Loucy (cell line): Measurements from ENCODE around the gene DDI1.

Experiments
- H2AFZ ChIP-seq: fragments of 200-600 bp; sonication (generic); 2 replicates; pipeline ENCODE4 v1.6.0; 2016; ENCODE audit warnings: antibody characterized with exemption, mild to moderate bottlenecking, low read length, moderate library complexity
- H3F3A ChIP-seq: fragments of 200-600 bp; 2 replicates; pipeline ENCODE4 v1.6.0; 2016; ENCODE audit warnings: antibody characterized with exemption, low read depth, mild to moderate bottlenecking
- H3K27me3 ChIP-seq: fragments of 200-600 bp; sonication (generic); 2 replicates; pipeline ENCODE4 v1.6.1; 2014; ENCODE audit warnings: low read length, mild to moderate bottlenecking; ENCODE audit not compliant: insufficient read depth, poor library complexity, severe bottlenecking
- H3K36me3 ChIP-seq: fragments of 200-600 bp; sonication (generic); 2 replicates; pipeline ENCODE4 v1.6.1; 2016; ENCODE audit warnings: low read length; ENCODE audit not compliant: insufficient read depth
- H3K4me1 ChIP-seq: fragments of 200-600 bp; sonication (generic); 2 replicates; pipeline ENCODE4 v1.5.1; 2014; ENCODE audit warnings: low read length, mild to moderate bottlenecking; ENCODE audit not compliant: insufficient read depth, poor library complexity, severe bottlenecking
- H3K4me2 ChIP-seq: fragments of 200-600 bp; sonication (generic); 2 replicates; pipeline ENCODE4 v1.6.0; 2014; ENCODE audit warnings: antibody characterized with exemption, low read length, low read depth, mild to moderate bottlenecking; ENCODE audit not compliant: poor library complexity, severe bottlenecking
- H3K4me3 ChIP-seq: fragments of 200-600 bp; sonication (generic); 2 replicates; pipeline ENCODE4 v1.5.1; 2014; ENCODE audit warnings: low read length, mild to moderate bottlenecking, mixed read lengths; ENCODE audit not compliant: poor library complexity, severe bottlenecking
- H3K79me2 ChIP-seq: fragments of 200-600 bp; sonication (generic); 2 replicates; pipeline ENCODE4 v1.6.1; 2014; ENCODE audit warnings: low read length; ENCODE audit not compliant: insufficient read depth
- H3K9ac ChIP-seq: fragments of 200-600 bp; sonication (generic); 2 replicates; pipeline ENCODE4 v1.6.0; 2014; ENCODE audit warnings: mild to moderate bottlenecking, low read depth, low read length, moderate library complexity; ENCODE audit not compliant: poor library complexity, severe bottlenecking
- H3K9me2 ChIP-seq: fragments of 200-600 bp; sonication (generic); replicated peaks from 2 replicates; pipeline ENCODE4 v1.6.1; 2016; ENCODE audit warnings: low read depth, low read length, mixed read lengths
- H3K9me3 ChIP-seq: fragments of 200-600 bp; sonication (generic); 2 replicates; pipeline ENCODE4 v1.6.1; 2014; ENCODE audit warnings: mild to moderate bottlenecking, antibody characterized with exemption, low read length, low read depth; ENCODE audit not compliant: insufficient read depth
- H4K20me1 ChIP-seq: fragments of 200-600 bp; sonication (generic); 2 replicates; pipeline ENCODE4 v1.6.0; 2014; ENCODE audit warnings: antibody characterized with exemption, low read length, mild to moderate bottlenecking; ENCODE audit not compliant: insufficient read depth, poor library complexity, severe bottlenecking
- EZH2phosphoT487 ChIP-seq: fragments of 200-600 bp; IDR thresholded peaks from 2 replicates; pipeline ENCODE4 v1.6.1; 2018; ENCODE audit warnings: antibody characterized with exemption, mild to moderate bottlenecking, moderate library complexity, borderline replicate concordance
- TF ChIP-seq, protein P1 (sequence below): fragments of 200-600 bp; sonication (generic); conservative IDR thresholded peaks from 2 replicates; pipeline ENCODE4 v1.5.1; 2014; ENCODE audit warnings: mild to moderate bottlenecking, antibody characterized with exemption, low read length

DDI1 gene

DNA sequence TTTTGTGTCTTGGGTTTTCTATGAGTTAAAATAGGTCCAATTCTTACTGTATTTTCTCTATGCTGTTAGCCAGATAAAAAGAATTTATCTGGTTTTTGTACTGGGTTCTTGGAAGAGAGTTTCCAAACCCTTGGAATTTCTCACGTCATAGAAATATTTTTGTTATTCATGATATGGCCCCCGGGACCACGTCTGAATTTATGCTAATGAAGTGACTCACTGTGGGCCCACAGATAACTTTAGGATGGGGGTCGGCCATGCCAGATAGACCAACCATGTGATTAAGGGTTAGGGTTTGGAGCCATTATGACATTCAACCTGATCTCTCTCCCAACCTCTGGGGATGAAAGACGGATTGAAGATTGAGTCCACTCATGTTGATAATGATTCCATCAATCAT, 35.6 kb upstream of the DDI1 start:
- no peak overlapping the region for H3K9ac ChIP-seq
- no peak overlapping the region for H3K4me2 ChIP-seq
- no peaks in the 10 kb centered on the region for H3K36me3 ChIP-seq
- no peaks in the 10 kb centered on the region for H3K9me3 ChIP-seq
- H2AFZ ChIP-seq, result no peak overlapping the region
- no peaks in the 10 kb centered on the region for H3K9me2 ChIP-seq
- H3K4me1 ChIP-seq, result no peaks in the 10 kb centered on the region
- H3K79me2 ChIP-seq, result no peaks in the 10 kb centered on the region
- H3F3A ChIP-seq, result no peaks in the 10 kb centered on the region
- H3K27me3 ChIP-seq, result no peaks in the 10 kb centered on the region
- no peaks in the 10 kb centered on the region for H4K20me1 ChIP-seq
- no peak overlapping the region for H3K4me3 ChIP-seq
- TF ChIP-seq EZH2phosphoT487, result no peak

DNA sequence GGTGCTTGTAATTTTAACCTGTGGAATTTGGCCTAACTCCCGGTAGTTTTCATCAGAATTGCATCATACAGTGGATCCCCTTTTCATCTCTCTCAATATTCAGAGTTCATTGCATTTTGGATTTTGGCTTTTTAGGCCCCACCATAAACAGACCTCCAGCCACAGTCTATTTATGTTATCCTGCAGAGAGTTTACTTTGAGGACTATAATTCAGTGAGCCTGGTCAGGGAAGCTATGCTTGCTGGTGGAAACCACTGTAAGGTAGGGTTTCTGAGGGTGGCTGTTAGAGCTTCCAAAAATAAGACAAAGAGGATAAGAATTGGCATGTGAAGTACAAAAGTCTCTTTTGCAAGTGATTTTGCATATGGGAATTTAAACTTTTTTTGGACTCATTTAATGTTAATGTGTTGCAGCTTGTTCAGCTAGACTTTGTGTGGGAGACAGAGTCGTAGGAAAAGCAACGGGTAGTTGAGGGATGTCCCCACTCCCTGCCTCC, 34.8 kb upstream of the DDI1 start:
- Histone ChIP-seq H3K36me3 (no peaks in the 10 kb centered on the region), H3K9me2 (no peaks in the 10 kb centered on the region), H4K20me1 (no peaks in the 10 kb centered on the region), H3K4me2 (no peak overlapping the region), H3K4me3 (no peak overlapping the region), H3K9ac (no peak overlapping the region), H3K79me2 (no peaks in the 10 kb centered on the region), H3K27me3 (no peaks in the 10 kb centered on the region), H3F3A (no peaks in the 10 kb centered on the region), H3K4me1 (no peaks in the 10 kb centered on the region), H3K9me3 (no peaks in the 10 kb centered on the region), H2AFZ (no peak overlapping the region)
- TF ChIP-seq, protein P1, sequence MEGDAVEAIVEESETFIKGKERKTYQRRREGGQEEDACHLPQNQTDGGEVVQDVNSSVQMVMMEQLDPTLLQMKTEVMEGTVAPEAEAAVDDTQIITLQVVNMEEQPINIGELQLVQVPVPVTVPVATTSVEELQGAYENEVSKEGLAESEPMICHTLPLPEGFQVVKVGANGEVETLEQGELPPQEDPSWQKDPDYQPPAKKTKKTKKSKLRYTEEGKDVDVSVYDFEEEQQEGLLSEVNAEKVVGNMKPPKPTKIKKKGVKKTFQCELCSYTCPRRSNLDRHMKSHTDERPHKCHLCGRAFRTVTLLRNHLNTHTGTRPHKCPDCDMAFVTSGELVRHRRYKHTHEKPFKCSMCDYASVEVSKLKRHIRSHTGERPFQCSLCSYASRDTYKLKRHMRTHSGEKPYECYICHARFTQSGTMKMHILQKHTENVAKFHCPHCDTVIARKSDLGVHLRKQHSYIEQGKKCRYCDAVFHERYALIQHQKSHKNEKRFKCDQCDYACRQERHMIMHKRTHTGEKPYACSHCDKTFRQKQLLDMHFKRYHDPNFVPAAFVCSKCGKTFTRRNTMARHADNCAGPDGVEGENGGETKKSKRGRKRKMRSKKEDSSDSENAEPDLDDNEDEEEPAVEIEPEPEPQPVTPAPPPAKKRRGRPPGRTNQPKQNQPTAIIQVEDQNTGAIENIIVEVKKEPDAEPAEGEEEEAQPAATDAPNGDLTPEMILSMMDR, result no peak
- TF ChIP-seq EZH2phosphoT487, result no peak

DNA sequence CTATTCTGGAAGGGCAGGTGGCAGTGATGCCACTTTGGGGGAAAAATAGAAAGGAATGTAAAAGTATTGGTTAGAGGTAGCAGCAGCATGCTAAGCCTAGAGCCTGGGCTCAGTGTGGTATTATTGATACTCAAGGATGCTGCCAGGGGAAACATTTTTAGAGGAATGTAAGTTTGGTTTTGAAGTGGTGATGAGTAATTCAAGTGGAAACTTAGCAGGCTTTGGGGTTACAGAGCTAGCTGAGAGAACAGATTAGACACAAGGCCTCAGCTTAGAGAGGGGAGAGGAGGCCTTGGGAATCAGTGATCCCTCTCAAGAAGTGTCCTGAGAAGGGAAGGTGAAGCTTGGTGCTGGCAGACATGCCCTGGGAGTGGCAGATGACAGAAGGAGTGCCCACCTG, 32.9 kb upstream of the DDI1 start:
- Histone ChIP-seq H3K27me3 (no peaks in the 10 kb centered on the region), H3K9me2 (no peaks in the 10 kb centered on the region), H3K4me2 (no peak overlapping the region), H4K20me1 (no peaks in the 10 kb centered on the region), H3K36me3 (no peaks in the 10 kb centered on the region), H3K9ac (no peak overlapping the region), H3K9me3 (no peaks in the 10 kb centered on the region), H3K4me3 (no peak overlapping the region), H3F3A (no peaks in the 10 kb centered on the region), H2AFZ (no peak overlapping the region), H3K4me1 (no peaks in the 10 kb centered on the region), H3K79me2 (no peaks in the 10 kb centered on the region)
- no peak for TF ChIP-seq EZH2phosphoT487
- TF ChIP-seq, protein P1, result no peak

DNA sequence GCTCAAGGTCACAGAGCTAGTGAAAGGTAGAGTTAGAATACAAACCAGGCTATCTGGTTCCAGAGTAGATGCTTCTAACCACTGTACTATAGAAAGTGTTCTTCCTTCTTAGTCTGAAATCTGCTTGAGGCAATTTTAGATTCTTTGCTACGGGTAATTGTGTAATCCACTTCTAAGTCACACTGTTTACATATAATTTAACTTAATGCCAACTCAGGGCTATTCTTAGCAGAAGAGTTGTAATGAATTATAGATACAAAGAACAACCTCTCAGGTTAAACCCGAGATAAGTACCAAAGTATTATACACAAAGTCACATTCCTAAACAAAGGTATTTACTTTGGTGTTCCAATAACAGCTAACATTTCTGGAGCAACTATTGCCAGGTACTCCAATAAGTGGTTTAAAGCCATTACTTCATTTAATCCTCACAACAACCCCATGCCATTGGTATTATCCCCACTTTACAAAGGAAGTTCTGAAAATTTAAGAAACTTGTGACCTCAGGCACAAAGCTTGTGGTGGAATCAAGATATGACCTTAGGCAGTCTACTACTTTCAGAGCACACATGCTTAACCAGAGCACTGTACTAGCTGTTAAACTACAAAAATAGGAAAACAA, 31.1 kb upstream of the DDI1 start:
- Histone ChIP-seq H4K20me1 (no peaks in the 10 kb centered on the region), H3K4me2 (no peak overlapping the region), H3K4me3 (no peak overlapping the region), H3K36me3 (no peaks in the 10 kb centered on the region), H3K9me2 (no peaks in the 10 kb centered on the region), H3K9me3 (no peaks in the 10 kb centered on the region), H3K79me2 (no peaks in the 10 kb centered on the region), H3F3A (no peaks in the 10 kb centered on the region), H3K27me3 (no peaks in the 10 kb centered on the region), H3K4me1 (no peaks in the 10 kb centered on the region), H2AFZ (no peak overlapping the region), H3K9ac (no peak overlapping the region)
- TF ChIP-seq, protein P1, result no peak
- no peak for TF ChIP-seq EZH2phosphoT487
